ENCODE measurements around the gene ZKSCAN3.
"Not testable (repeated sequence)": the region's sequence is repeated elsewhere in the genome, so short reads cannot be mapped to it uniquely, and the experiment has no call there.

Gene ZKSCAN3

DNA sequence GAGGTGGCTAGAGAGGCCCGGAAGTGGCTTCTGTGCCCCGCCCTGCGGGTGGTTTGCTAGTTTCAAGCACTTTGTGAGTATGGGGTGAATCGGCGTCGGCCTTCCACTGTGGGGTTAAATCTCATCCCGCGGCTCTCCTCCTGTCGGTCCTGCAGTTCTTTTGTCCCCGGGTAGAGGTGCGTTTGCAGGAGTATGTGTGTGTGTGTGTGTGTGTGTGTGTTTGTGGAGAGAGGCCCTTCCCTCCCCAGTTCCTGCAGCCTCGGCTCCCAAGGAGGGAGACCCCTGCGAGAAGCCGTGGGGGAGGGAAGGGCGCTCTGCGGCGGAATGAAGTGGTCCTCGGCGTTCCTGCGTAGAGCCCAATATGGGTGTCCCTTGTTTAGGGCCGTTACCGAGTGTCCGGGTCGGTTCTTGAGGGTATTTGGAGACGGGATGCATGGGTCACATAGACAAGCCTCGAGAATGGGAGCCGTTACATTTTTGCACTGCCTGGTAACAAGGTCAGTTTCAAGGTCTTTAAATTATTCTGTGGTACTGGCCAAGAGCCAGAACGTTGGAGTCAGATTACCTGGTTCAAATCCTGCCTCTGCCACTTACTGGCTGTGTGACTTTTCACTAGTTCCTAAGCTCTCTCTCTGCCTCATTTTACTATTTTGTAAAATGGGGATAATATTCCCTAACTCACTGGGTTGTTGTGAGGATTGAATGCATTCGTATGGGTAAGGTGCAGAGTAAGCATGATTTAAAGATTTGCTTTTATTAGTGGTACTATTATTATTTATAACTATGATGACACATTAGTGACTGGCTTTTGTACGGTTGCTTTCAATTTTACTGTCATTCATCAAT, at the start of gene ZKSCAN3:
TSS of gene ZKSCAN3 (plus strand) at position 56 of the 846 bp plus-strand sequence. CDS start 9,640 bp downstream, outside the sequence.
- TF ChIP-seq CTCF (IDR thresholded peaks at IDR 0.05; ENCODE audit: insufficient read depth, missing control alignments) = no peak
- FAIRE-seq (no peak), DNase-seq (ENCODE audit: insufficient read length, low spot score) (peak; percentile 75)

GRCh38 chr6:28303570-28303969, 46.2 kb upstream of the ZKSCAN3 start:
- no peak for FAIRE-seq
- no peak for DNase-seq (ENCODE audit: insufficient read length, low spot score)
- TF ChIP-seq CTCF (IDR thresholded peaks at IDR 0.05; ENCODE audit: insufficient read depth, missing control alignments) = no peak

GRCh38 chr6:28306363-28306762, 43.4 kb upstream of the ZKSCAN3 start:
- DNase-seq (ENCODE audit: insufficient read length, low spot score); FAIRE-seq: not testable (repeated sequence)

- TF ChIP-seq CTCF (IDR thresholded peaks at IDR 0.05; ENCODE audit: insufficient read depth, missing control alignments) = no peak
- DNase-seq (ENCODE audit: insufficient read length, low spot score) = no peak
- FAIRE-seq = no peak
Observed at GRCh38 chr6:28311139-28311823, 38.5 kb upstream of the ZKSCAN3 start.

GRCh38 chr6:28312939-28313338, 36.8 kb upstream of the ZKSCAN3 start:
- no peak for DNase-seq (ENCODE audit: insufficient read length, low spot score)
- TF ChIP-seq CTCF (IDR thresholded peaks at IDR 0.05; ENCODE audit: insufficient read depth, missing control alignments) = no peak
- FAIRE-seq = no peak

DNA sequence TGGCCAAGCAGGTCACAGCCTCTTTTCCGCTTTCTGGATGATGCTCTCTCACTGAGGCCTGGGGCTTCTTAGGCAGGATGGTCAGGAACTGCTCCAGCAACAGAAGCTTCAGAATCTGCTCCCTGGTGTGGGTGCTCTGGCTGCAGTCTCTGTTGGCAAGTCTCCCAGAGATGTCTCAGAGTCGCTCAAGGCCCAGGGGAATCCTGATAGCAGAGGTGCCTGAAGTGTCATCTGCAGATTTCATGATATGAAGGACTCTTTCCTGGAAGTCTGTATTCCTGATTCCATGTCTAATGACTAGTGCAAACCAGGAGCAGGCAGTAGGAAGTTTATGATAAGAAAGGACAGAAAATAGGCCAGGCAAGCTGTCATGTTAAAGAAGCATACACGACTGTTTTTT, 34.1 kb upstream of the ZKSCAN3 start:
- FAIRE-seq (no peak), DNase-seq (ENCODE audit: insufficient read length, low spot score) (no peak)
- TF ChIP-seq CTCF (IDR thresholded peaks at IDR 0.05; ENCODE audit: insufficient read depth, missing control alignments) = no peak

GRCh38 chr6:28317866-28318265, 31.9 kb upstream of the ZKSCAN3 start:
- not testable (repeated sequence) for DNase-seq (ENCODE audit: insufficient read length, low spot score); FAIRE-seq

DNA sequence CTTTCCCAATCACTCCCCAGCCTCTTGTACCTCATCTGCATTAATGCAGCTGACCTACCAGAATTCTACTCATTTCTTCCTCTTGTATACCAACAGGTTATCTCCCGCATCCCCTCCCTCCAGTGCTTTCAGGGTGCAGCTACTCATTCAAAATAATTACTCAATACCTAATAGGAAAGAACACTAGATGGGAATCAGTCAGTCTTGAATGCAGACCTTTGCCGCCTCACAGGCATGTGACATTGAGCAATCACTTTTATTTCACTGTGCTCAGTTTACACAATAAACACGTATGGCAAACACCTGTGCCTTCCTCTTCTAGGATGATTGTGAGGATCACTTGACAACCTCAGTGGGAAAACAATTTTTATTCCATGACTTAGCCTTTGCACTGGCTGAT, 27.1 kb upstream of the ZKSCAN3 start:
- DNase-seq (ENCODE audit: insufficient read length, low spot score) = no peak
- no peak for TF ChIP-seq CTCF (IDR thresholded peaks at IDR 0.05; ENCODE audit: insufficient read depth, missing control alignments)
- no peak for FAIRE-seq
